ENCODE data around the gene MAD1L1.

DNA sequence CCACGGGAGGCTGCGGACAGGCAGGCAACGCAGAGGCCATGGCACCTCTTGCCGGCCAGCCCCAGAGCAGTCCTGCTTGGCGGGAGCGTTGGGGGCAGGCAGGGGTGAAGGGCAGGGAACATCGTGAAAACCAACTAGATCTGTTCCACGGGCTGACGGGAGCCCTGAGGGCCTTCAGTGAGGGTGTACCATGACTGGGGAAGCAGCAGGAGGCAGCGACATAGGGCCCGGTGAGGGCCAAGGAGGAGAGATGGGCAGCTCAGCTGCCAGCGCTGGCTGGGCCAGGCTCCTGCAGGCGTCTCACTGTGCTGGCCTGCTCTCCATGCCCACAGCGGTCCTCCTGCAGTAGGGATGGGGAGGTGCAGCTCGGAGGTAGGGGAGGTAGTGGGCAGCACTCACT, 366.1 kb downstream of the MAD1L1 start:
- TF ChIP-seq, protein P1, sequence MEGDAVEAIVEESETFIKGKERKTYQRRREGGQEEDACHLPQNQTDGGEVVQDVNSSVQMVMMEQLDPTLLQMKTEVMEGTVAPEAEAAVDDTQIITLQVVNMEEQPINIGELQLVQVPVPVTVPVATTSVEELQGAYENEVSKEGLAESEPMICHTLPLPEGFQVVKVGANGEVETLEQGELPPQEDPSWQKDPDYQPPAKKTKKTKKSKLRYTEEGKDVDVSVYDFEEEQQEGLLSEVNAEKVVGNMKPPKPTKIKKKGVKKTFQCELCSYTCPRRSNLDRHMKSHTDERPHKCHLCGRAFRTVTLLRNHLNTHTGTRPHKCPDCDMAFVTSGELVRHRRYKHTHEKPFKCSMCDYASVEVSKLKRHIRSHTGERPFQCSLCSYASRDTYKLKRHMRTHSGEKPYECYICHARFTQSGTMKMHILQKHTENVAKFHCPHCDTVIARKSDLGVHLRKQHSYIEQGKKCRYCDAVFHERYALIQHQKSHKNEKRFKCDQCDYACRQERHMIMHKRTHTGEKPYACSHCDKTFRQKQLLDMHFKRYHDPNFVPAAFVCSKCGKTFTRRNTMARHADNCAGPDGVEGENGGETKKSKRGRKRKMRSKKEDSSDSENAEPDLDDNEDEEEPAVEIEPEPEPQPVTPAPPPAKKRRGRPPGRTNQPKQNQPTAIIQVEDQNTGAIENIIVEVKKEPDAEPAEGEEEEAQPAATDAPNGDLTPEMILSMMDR (conservative IDR thresholded peaks at IDR 0.05; ENCODE audit: low read length), result no peak
- TF ChIP-seq EZH2phosphoT487 (IDR thresholded peaks at IDR 0.05; ENCODE audit: borderline replicate concordance, low read depth, low read length), result no peak

All from OCI-LY7 (cell line).